IMR-90 (cell line): ENCODE data around the gene KAZN. TPM values are rescaled to one million over a fixed set of nuclear protein-coding genes. Genes with fewer than 3 reads are reported as not detected.

Experiments used
- ATAC-seq: fragments of 200-7000 bp; cut with Tn5 transposase; 2 replicates; pipeline ENCODE4 v1.9.1; 2020; ENCODE audit warnings: low read depth, mild to moderate bottlenecking, moderate library complexity
- BruUV-seq: library from RNA; stranded (reverse); fragments of 400-500 nt; replicated peaks from 2 replicates; lab custom pipeline; 2021; lab: Mats Ljungman, UMichigan
- CTCF ChIA-PET: fragments of 300-600 bp; formaldehyde crosslinking; extraction: SDS; loops from one replicate; lab custom pipeline; 2021; ENCODE audit warnings: antibody characterized with exemption; lab: Yijun Ruan, JAX
- POLR2A ChIA-PET: fragments of 300-600 bp; sonication (Branson Sonifier 250); formaldehyde crosslinking; loops from one replicate; lab custom pipeline; 2022; ENCODE audit warnings: antibody characterized with exemption; ENCODE audit not compliant: unreplicated experiment; lab: Charles Lee
- DNase-seq: peaks from one replicate; pipeline ENCODE4 v3.0.0; 2013
- H2AFZ ChIP-seq: replicated peaks from 2 replicates; pipeline ENCODE3; 2013; ENCODE audit warnings: low read length, mild to moderate bottlenecking; ENCODE audit not compliant: poor library complexity
- H2AK5ac ChIP-seq: 2 replicates; pipeline ENCODE4 v1.6.1; 2013; ENCODE audit warnings: low read depth, low read length, inconsistent platforms
- H2AK9ac ChIP-seq: replicated peaks from 2 replicates; pipeline ENCODE3; 2013; ENCODE audit warnings: mild to moderate bottlenecking, low read depth, low read length, moderate library complexity; ENCODE audit not compliant: poor library complexity
- H2BK120ac ChIP-seq: 2 replicates; pipeline ENCODE4 v1.6.1; 2013; ENCODE audit warnings: low read depth, low read length, inconsistent platforms
- H2BK15ac ChIP-seq: 3 replicates; pipeline ENCODE4 v1.6.1; 2013; ENCODE audit warnings: low read depth, low read length, inconsistent platforms
- H2BK20ac ChIP-seq: 2 replicates; pipeline ENCODE4 v1.6.1; 2013; ENCODE audit warnings: low read depth, mild to moderate bottlenecking, inconsistent platforms, low read length, moderate library complexity
- H2BK5ac ChIP-seq: 2 replicates; pipeline ENCODE4 v1.6.1; 2013; ENCODE audit warnings: mild to moderate bottlenecking, low read depth, low read length, inconsistent platforms; ENCODE audit not compliant: poor library complexity, severe bottlenecking
- H3K14ac ChIP-seq: replicated peaks from 2 replicates; pipeline ENCODE4 v1.6.1; 2013; ENCODE audit warnings: low read depth, low read length, inconsistent platforms
- H3K18ac ChIP-seq: 2 replicates; pipeline ENCODE4 v1.6.1; 2013; ENCODE audit warnings: low read depth, low read length, control low read depth
- H3K23ac ChIP-seq: 2 replicates; pipeline ENCODE4 v1.6.1; 2013; ENCODE audit warnings: low read depth, low read length, inconsistent platforms
- H3K27ac ChIP-seq: 2 replicates; pipeline ENCODE4 v1.5.1; 2013; ENCODE audit warnings: mild to moderate bottlenecking, control low read depth, low read length; ENCODE audit not compliant: insufficient read depth
- H3K27me3 ChIP-seq: 2 replicates; pipeline ENCODE4 v1.6.1; 2013; ENCODE audit warnings: low read length; ENCODE audit not compliant: control insufficient read depth, insufficient read depth
- H3K36me3 ChIP-seq: 2 replicates; pipeline ENCODE4 v1.6.1; 2013; ENCODE audit warnings: low read length, mixed read lengths; ENCODE audit not compliant: control insufficient read depth, insufficient read depth
- H3K4ac ChIP-seq: 2 replicates; pipeline ENCODE4 v1.6.1; 2013; ENCODE audit warnings: low read depth, low read length, inconsistent platforms
- H3K4me1 ChIP-seq: 2 replicates; pipeline ENCODE4 v1.6.1; 2013; ENCODE audit warnings: low read length, mixed read lengths; ENCODE audit not compliant: control insufficient read depth, insufficient read depth
- H3K4me2 ChIP-seq: 2 replicates; pipeline ENCODE4 v1.6.1; 2013; ENCODE audit warnings: low read depth, mild to moderate bottlenecking, control low read depth, low read length, moderate library complexity
- H3K4me3 ChIP-seq: 2 replicates; pipeline ENCODE4 v1.5.1; 2013; ENCODE audit warnings: low read depth, mild to moderate bottlenecking, control low read depth, low read length, moderate library complexity; ENCODE audit not compliant: insufficient read depth
- H3K56ac ChIP-seq: 2 replicates; pipeline ENCODE4 v1.6.1; 2013; ENCODE audit warnings: low read length, inconsistent platforms; ENCODE audit not compliant: insufficient read depth; ENCODE audit errors: extremely low read depth
- H3K79me1 ChIP-seq, 2 experiments: 2 replicates each; pipeline ENCODE4 v1.6.1; 2013; ENCODE audit warnings: low read length in 2 of 2, inconsistent platforms in 1 of 2, low read depth in 1 of 2
- H3K9ac ChIP-seq: 2 replicates; pipeline ENCODE4 v1.6.1; 2013; ENCODE audit warnings: low read depth, low read length, control low read depth
- H3K9me1 ChIP-seq: 2 replicates; pipeline ENCODE4 v1.6.1; 2013; ENCODE audit warnings: low read length, inconsistent platforms; ENCODE audit not compliant: insufficient read depth
- H3K9me3 ChIP-seq: 2 replicates; pipeline ENCODE4 v1.6.1; 2013; ENCODE audit warnings: low read length; ENCODE audit not compliant: control insufficient read depth, insufficient read depth
- H4K20me1 ChIP-seq: 2 replicates; pipeline ENCODE4 v1.6.1; 2013; ENCODE audit warnings: low read length, inconsistent platforms; ENCODE audit not compliant: insufficient read depth
- H4K5ac ChIP-seq: 2 replicates; pipeline ENCODE4 v1.6.1; 2013; ENCODE audit warnings: mild to moderate bottlenecking, low read depth, low read length, control low read depth
- H4K8ac ChIP-seq, 2 experiments: 2 replicates each; pipeline ENCODE4 v1.6.1; 2013; ENCODE audit warnings: low read depth in 2 of 2, low read length in 2 of 2, control low read depth in 1 of 2, inconsistent platforms in 1 of 2
- H4K91ac ChIP-seq: 2 replicates; pipeline ENCODE4 v1.6.1; 2013; ENCODE audit warnings: low read depth, low read length, inconsistent platforms; ENCODE audit not compliant: insufficient read depth
- BHLHE40 ChIP-seq: fragments of 150-350 bp; IDR thresholded peaks from 2 replicates; pipeline ENCODE4 v1.6.1; 2016; ENCODE audit warnings: mild to moderate bottlenecking, low read depth, low read length
- CEBPB ChIP-seq: IDR thresholded peaks from 2 replicates; pipeline ENCODE4 v1.6.1; 2012; ENCODE audit warnings: low read depth, low read length, improper control_type of control experiment
- CHD1 ChIP-seq: IDR thresholded peaks from 2 replicates; pipeline ENCODE4 v1.6.1; 2012; ENCODE audit warnings: low read depth, low read length, improper control_type of control experiment
- CTCF ChIP-seq: conservative IDR thresholded peaks from 2 replicates; pipeline ENCODE4 v1.5.1; 2012; ENCODE audit warnings: mild to moderate bottlenecking, low read depth, low read length, improper control_type of control experiment
- FOS ChIP-seq: fragments of 150-350 bp; IDR thresholded peaks from 2 replicates; pipeline ENCODE4 v1.6.1; 2016; ENCODE audit warnings: low read depth, low read length
- MAFK ChIP-seq: IDR thresholded peaks from 2 replicates; pipeline ENCODE4 v1.6.1; 2012; ENCODE audit warnings: low read depth, low read length, improper control_type of control experiment
- MAZ ChIP-seq: IDR thresholded peaks from 2 replicates; pipeline ENCODE4 v1.6.1; 2012; ENCODE audit warnings: low read depth, mild to moderate bottlenecking, low read length, improper control_type of control experiment, moderate library complexity, borderline replicate concordance
- MXI1 ChIP-seq: IDR thresholded peaks from 2 replicates; pipeline ENCODE4 v1.6.1; 2012; ENCODE audit warnings: low read depth, mild to moderate bottlenecking, low read length, moderate library complexity, borderline replicate concordance
- NFE2L2 ChIP-seq: fragments of 150-350 bp; IDR thresholded peaks from 2 replicates; pipeline ENCODE4 v1.6.1; 2016; ENCODE audit warnings: low read depth, mild to moderate bottlenecking, low read length
- POLR2A ChIP-seq: IDR thresholded peaks from 2 replicates; pipeline ENCODE4 v1.6.1; 2012; ENCODE audit warnings: mild to moderate bottlenecking, low read depth, low read length
- RAD21 ChIP-seq: IDR thresholded peaks from 2 replicates; pipeline ENCODE4 v1.6.1; 2012; ENCODE audit warnings: low read length, improper control_type of control experiment
- RCOR1 ChIP-seq: IDR thresholded peaks from 2 replicates; pipeline ENCODE4 v1.6.1; 2012; ENCODE audit warnings: mild to moderate bottlenecking, low read length, improper control_type of control experiment; ENCODE audit not compliant: insufficient replicate concordance
- RFX5 ChIP-seq: IDR thresholded peaks from 2 replicates; pipeline ENCODE4 v1.8.0; 2012; ENCODE audit warnings: low read depth, mild to moderate bottlenecking, low read length, moderate library complexity
- SMC3 ChIP-seq: fragments of 150-350 bp; IDR thresholded peaks from 2 replicates; pipeline ENCODE4 v1.6.1; 2016; ENCODE audit warnings: low read depth, mild to moderate bottlenecking, antibody characterized with exemption, low read length, moderate library complexity
- WGBS, 2 experiments: methylation state at CpG; one replicate each; pipeline versions ENCODE4 v1.1.5 to v1.1.7; 2013; ENCODE audit warnings: missing lambda C conversion rate in 2 of 2; ENCODE audit not compliant: insufficient read length in 1 of 2; ENCODE audit errors: extremely low coverage in 2 of 2; 5-methylcytosine and 5-hydroxymethylcytosine counted together
- dilution Hi-C: fragments of 300-500 bp; cut with HindIII; formaldehyde crosslinking; loops from one replicate; pipeline ENCODE4 v1.14.3; 2018; ENCODE audit warnings: low sequenced_read_pairs; ENCODE audit not compliant: unreplicated experiment
- in situ Hi-C: fragments of 300-500 bp; cut with MboI; formaldehyde crosslinking; loops from 3 replicates; pipeline ENCODE4 v1.14.3; 2019; ENCODE audit warnings: low sequenced_read_pairs, inconsistent platforms, mixed read lengths
- intact Hi-C: fragments of 100-400 bp; cut with micrococcal nuclease; formaldehyde crosslinking; loops from 2 replicates; pipeline ENCODE4 v1.10.0; 2022
- polyA plus RNA-seq, 3 experiments: library from polyadenylated mRNA; depleted of rRNA; stranded (reverse); fragments of >200 nt; gene quantifications; 2 replicates each; pipeline ENCODE4 v1.2.3, GENCODE V29; 2012; ENCODE audit warnings: low replicate concordance in 1 of 3
- total RNA-seq: library from RNA; depleted of rRNA; stranded (reverse); fragments of >200 nt; gene quantifications from 2 replicates; pipeline ENCODE4 v1.2.3, GENCODE V29; 2012
- TF ChIP-seq, protein P1 (sequence below): fragments of 150-350 bp; IDR thresholded peaks from 2 replicates; pipeline ENCODE4 v1.6.1; 2017; ENCODE audit warnings: mild to moderate bottlenecking, antibody characterized with exemption, low read length, low read depth
- TF ChIP-seq, protein P2 (sequence below): fragments of 150-350 bp; IDR thresholded peaks from 2 replicates; pipeline ENCODE4 v1.6.1; 2016; ENCODE audit warnings: low read depth, mild to moderate bottlenecking, low read length, moderate library complexity, borderline replicate concordance

The KAZN gene
- total and polyA plus RNA-seq, 2 of the 4 experiments (the other 2 are of a cell fraction) = 5.2 to 10.5 TPM

- Histone ChIP-seq H3K9me3 (peaks cover 2% of the 10 kb centered on the region; the same call in 1 of the 2 replicates), H2BK20ac (no peak overlapping the region), H3K9ac (no peak overlapping the region), H3K27ac (no peak overlapping the region), H3K14ac (no peak overlapping the region), H4K91ac (no peak overlapping the region), H2AFZ (no peak overlapping the region), H2BK120ac (no peak overlapping the region), H3K4me1 (no peaks in the 10 kb centered on the region), H3K4me3 (no peak overlapping the region), H2AK9ac (no peak overlapping the region), H3K36me3 (no peaks in the 10 kb centered on the region), H3K79me1 (no peaks in the 10 kb centered on the region), H3K56ac (no peak overlapping the region), H3K18ac (no peak overlapping the region), H3K4me2 (no peak overlapping the region), H2BK5ac (no peak overlapping the region), H4K8ac (no peak overlapping the region), H3K27me3 (no peaks in the 10 kb centered on the region), H4K5ac (no peak overlapping the region), H3K4ac (no peak overlapping the region), H4K20me1 (no peaks in the 10 kb centered on the region), H3K23ac (no peak overlapping the region), H2BK15ac (no peak overlapping the region), H3K9me1 (no peaks in the 10 kb centered on the region), H2AK5ac (no peak overlapping the region)
- WGBS, 2 experiments = no CpG with 5 or more reads among the region's 3 CpGs
- DNase-seq (no peak), ATAC-seq (no peak)
- TF ChIP-seq, protein P1, sequence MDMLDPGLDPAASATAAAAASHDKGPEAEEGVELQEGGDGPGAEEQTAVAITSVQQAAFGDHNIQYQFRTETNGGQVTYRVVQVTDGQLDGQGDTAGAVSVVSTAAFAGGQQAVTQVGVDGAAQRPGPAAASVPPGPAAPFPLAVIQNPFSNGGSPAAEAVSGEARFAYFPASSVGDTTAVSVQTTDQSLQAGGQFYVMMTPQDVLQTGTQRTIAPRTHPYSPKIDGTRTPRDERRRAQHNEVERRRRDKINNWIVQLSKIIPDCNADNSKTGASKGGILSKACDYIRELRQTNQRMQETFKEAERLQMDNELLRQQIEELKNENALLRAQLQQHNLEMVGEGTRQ = no peak
- TF ChIP-seq MXI1 (no peak), CHD1 (no peak), SMC3 (no peak), FOS (no peak), RAD21 (no peak), MAFK (no peak), RCOR1 (no peak), MAZ (no peak), CTCF (no peak), BHLHE40 (no peak), NFE2L2 (no peak), RFX5 (no peak), POLR2A (no peak), CEBPB (no peak)
- TF ChIP-seq, protein P2, sequence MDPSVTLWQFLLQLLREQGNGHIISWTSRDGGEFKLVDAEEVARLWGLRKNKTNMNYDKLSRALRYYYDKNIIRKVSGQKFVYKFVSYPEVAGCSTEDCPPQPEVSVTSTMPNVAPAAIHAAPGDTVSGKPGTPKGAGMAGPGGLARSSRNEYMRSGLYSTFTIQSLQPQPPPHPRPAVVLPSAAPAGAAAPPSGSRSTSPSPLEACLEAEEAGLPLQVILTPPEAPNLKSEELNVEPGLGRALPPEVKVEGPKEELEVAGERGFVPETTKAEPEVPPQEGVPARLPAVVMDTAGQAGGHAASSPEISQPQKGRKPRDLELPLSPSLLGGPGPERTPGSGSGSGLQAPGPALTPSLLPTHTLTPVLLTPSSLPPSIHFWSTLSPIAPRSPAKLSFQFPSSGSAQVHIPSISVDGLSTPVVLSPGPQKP = no peak
- POLR2A ChIA-PET = no interaction called here
- CTCF ChIA-PET = no interaction called here
- dilution Hi-C loops = no loop called here
- intact Hi-C loops = no loop called here
- BruUV-seq = no TSS peak
- in situ Hi-C loops = no loop called here
Observed at GRCh38 chr1:14650951-14651350, 52.5 kb downstream of the KAZN start.
